ENCODE results near the gene RYR3.

Gene RYR3

GRCh38 chr15:33822479-33822878 is 511.7 kb downstream of the RYR3 start:
- no peak for TF ChIP-seq KLF7 (tag by site-specific recombination; IDR thresholded peaks at IDR 0.05; ENCODE audit: borderline replicate concordance)
- no peak for TF ChIP-seq SCRT1 (tag by site-specific recombination; IDR thresholded peaks at IDR 0.05; ENCODE audit: borderline replicate concordance)
- no peak for TF ChIP-seq YY1 (tag by site-specific recombination; IDR thresholded peaks at IDR 0.05)
- Histone ChIP-seq H3K4me1 (ENCODE audit: control insufficient read depth, insufficient read depth, low read length) (no peaks in the 10 kb centered on the region), H3K9me3 (ENCODE audit: control insufficient read depth, insufficient read depth, low read depth, low read length) (no peaks in the 10 kb centered on the region), H3K36me3 (ENCODE audit: control insufficient read depth in 2 of 2, insufficient read depth in 1 of 2, low read length in 2 of 2) (no peaks in the 10 kb centered on the region), H3K27ac (ENCODE audit: extremely low read depth, low read depth, low read length) (no peak overlapping the region), H3K4me3 (ENCODE audit: low read depth, low read length) (no peak overlapping the region)
- CTCF ChIA-PET = interaction anchor here (0.8 kb wide), 1 partner anchor 85 kb away, joined by 3 read pairs; no protein-coding TSS in a partner anchor
- POLR2A ChIA-PET = no interaction called here

GRCh38 chr15:33823119-33823518 is 512.4 kb downstream of the RYR3 start:
- H3K27ac ChIP-seq (ENCODE audit: extremely low read depth, low read depth, low read length) = no peak overlapping the region
- POLR2A ChIA-PET = no interaction called here
- no peaks in the 10 kb centered on the region for H3K4me1 ChIP-seq (ENCODE audit: control insufficient read depth, insufficient read depth, low read length)
- TF ChIP-seq KLF1 (tag by site-specific recombination; IDR thresholded peaks at IDR 0.05) (no peak), TRIM28 (IDR thresholded peaks at IDR 0.05; ENCODE audit: borderline replicate concordance, low read length) (no peak), ZNF843 (tag by site-specific recombination; IDR thresholded peaks at IDR 0.05) (no peak), ZNF366 (tag by site-specific recombination; conservative IDR thresholded peaks at IDR 0.05) (no peak), KLF16 (tag by site-specific recombination; IDR thresholded peaks at IDR 0.05) (no peak), ZBTB6 (tag by site-specific recombination; IDR thresholded peaks at IDR 0.05) (no peak)
- H3K4me3 ChIP-seq (ENCODE audit: low read depth, low read length) = no peak overlapping the region
- CTCF ChIA-PET = interaction anchor here (0.5 to 0.8 kb wide), 2 partner anchors 29 to 85 kb away, joined by 3 to 6 read pairs; no protein-coding TSS in a partner anchor
- no peaks in the 10 kb centered on the region for H3K36me3 ChIP-seq (ENCODE audit: control insufficient read depth in 2 of 2, insufficient read depth in 1 of 2, low read length in 2 of 2)
- no peaks in the 10 kb centered on the region for H3K9me3 ChIP-seq (ENCODE audit: control insufficient read depth, insufficient read depth, low read depth, low read length)

- H3K27ac ChIP-seq (ENCODE audit: extremely low read depth, low read depth, low read length) = no peak overlapping the region
- TF ChIP-seq ZNF211 (tag by site-specific recombination; IDR thresholded peaks at IDR 0.05; ENCODE audit: low read depth) (no peak), ZNF184 (tag by site-specific recombination; IDR thresholded peaks at IDR 0.05) (no peak), ZNF624 (tag by site-specific recombination; IDR thresholded peaks at IDR 0.05) (no peak), PRDM2 (tag by site-specific recombination; IDR thresholded peaks at IDR 0.05; ENCODE audit: borderline replicate concordance) (no peak), ZNF558 (tag by site-specific recombination; IDR thresholded peaks at IDR 0.05) (no peak), SP2 (tag by site-specific recombination; IDR thresholded peaks at IDR 0.05) (no peak)
- H3K4me3 ChIP-seq (ENCODE audit: low read depth, low read length) = no peak overlapping the region
- H3K4me1 ChIP-seq (ENCODE audit: control insufficient read depth, insufficient read depth, low read length) = no peaks in the 10 kb centered on the region
- ChIA-PET POLR2A (no interaction called here), CTCF (no interaction called here)
- H3K36me3 ChIP-seq (ENCODE audit: control insufficient read depth in 2 of 2, insufficient read depth in 1 of 2, low read length in 2 of 2) = no peaks in the 10 kb centered on the region
- no peaks in the 10 kb centered on the region for H3K9me3 ChIP-seq (ENCODE audit: control insufficient read depth, insufficient read depth, low read depth, low read length)
Observed at GRCh38 chr15:33825453-33825852, 514.7 kb downstream of the RYR3 start.

All from HEK293 (cell line).